Measurements from ENCODE around the gene ABCC1.

ABCC1 gene

DNA sequence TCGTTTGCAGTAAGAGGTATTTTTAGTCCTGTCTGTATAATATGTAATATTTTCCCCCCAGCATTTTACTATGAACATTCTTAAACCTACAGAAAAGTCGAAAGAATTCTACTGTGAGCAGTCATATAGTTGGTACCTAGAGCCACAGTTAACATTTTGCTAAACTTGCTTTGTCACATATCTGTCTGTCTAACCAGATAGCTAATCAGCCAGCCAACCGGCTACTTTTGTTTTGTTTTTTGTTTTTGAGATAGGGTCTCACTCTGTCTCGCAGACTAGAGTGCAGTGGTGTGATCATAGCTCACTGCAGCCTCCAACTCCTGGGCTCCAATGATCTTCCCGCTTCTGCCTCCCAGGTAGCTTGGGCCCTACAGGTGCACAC lies 73.3 kb downstream of the ABCC1 start:
- DNase-seq (ENCODE audit: low spot score): no peak
- TF ChIP-seq, protein P1, sequence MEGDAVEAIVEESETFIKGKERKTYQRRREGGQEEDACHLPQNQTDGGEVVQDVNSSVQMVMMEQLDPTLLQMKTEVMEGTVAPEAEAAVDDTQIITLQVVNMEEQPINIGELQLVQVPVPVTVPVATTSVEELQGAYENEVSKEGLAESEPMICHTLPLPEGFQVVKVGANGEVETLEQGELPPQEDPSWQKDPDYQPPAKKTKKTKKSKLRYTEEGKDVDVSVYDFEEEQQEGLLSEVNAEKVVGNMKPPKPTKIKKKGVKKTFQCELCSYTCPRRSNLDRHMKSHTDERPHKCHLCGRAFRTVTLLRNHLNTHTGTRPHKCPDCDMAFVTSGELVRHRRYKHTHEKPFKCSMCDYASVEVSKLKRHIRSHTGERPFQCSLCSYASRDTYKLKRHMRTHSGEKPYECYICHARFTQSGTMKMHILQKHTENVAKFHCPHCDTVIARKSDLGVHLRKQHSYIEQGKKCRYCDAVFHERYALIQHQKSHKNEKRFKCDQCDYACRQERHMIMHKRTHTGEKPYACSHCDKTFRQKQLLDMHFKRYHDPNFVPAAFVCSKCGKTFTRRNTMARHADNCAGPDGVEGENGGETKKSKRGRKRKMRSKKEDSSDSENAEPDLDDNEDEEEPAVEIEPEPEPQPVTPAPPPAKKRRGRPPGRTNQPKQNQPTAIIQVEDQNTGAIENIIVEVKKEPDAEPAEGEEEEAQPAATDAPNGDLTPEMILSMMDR (IDR thresholded peaks at IDR 0.05; ENCODE audit: extremely low read depth, missing control alignments): no peak

DNA sequence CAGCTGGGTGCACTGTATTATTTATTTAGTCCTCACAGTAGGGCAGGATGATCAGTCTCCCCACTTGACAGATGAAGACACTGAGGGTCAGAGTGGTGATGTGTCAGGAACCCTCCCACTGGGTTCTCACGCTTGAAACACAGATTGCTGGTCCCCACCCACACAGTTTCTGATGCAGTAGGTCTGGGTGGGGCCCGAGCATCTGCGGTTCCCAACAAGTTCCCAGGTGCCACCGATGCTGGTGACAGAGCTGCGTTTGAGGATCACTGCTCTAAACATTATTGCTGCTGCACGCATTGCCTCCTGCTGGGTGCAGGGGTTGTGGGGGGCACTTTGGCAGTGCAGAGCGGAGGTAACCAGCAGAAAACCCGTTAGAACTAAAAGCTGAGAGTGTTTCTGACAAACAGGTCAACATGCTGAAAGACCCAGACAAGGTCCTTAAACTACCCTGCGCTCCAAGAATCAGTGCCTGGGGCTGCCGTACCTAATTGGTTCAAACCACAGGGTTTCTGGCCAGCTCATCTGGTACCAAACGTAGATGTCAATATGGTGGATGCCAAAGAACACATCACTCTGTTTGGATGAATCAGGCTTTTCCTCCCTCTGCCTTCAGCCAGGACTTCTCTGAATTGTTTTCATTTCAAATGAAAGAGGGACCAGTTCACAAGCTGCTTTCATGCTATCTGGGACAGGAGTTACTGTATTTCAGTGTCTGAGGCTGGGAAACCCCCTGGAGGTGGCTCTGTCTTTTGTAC lies 76.0 kb downstream of the ABCC1 start:
- DNase-seq (ENCODE audit: low spot score): peak; percentile 77
- TF ChIP-seq, protein P1 (IDR thresholded peaks at IDR 0.05; ENCODE audit: extremely low read depth, missing control alignments): no peak

DNA sequence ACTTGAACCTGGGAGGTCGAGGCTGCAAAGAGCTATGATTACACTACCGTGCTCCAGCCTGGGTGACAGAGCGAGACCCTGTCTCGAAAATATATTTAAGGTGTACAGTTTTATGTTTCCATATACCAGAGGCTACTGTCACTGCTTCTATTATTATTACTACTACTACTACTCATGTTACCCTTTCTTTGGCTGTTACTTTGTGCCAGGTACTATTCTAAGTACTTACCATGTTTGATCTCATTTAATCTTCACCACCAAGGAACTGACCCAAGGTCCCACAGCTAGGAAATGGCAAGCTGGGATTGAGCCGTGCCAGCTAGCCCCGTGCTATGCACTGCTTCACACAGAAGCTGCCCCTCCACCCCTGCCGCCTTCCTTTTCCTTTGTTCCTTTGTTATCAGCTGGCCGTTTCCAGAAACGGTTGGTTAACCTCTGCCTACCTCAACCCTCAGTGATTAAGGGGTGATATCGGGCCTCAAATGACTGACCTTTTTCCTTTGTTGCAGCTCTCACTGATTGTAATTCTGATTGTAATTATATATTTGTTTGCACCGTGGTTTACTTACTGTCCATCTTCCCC lies 78.4 kb downstream of the ABCC1 start:
- DNase-seq (ENCODE audit: low spot score): no peak
- TF ChIP-seq, protein P1 (IDR thresholded peaks at IDR 0.05; ENCODE audit: extremely low read depth, missing control alignments): no peak

DNA sequence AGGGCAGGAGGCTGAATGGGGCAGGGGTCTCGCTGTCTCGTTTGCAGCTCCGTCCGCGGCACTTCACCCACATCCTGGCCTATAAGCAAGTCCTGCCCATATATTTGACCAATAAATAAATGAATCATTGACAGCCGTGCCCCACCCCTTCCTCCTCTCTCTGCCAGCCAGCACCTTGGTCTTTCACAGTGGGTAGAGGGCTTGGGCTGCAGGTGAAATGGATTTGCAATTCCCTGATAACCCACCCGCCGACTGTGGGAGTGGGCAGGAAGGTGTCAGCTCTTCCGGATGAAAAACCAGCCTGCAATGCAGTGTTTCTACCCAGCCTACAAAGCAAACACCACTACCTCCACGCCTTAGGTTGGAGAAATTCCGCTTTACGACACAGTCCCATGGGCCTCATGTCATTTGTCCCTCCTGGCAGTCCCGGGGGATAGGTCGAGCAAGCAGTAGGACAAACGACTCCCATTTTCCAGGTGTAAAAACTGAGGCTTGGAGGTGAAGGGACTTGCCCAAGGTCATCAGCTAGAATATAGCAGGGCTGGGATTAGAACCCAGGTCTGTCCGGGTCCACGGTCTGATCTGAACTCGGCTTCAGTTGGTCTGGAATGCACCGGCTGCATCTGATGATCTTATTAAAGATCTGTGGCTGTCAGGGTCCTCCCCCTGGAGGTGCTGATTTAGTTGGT lies 79.0 kb downstream of the ABCC1 start:
- TF ChIP-seq, protein P1 (IDR thresholded peaks at IDR 0.05; ENCODE audit: extremely low read depth, missing control alignments): no peak
- DNase-seq (ENCODE audit: low spot score): no peak

DNA sequence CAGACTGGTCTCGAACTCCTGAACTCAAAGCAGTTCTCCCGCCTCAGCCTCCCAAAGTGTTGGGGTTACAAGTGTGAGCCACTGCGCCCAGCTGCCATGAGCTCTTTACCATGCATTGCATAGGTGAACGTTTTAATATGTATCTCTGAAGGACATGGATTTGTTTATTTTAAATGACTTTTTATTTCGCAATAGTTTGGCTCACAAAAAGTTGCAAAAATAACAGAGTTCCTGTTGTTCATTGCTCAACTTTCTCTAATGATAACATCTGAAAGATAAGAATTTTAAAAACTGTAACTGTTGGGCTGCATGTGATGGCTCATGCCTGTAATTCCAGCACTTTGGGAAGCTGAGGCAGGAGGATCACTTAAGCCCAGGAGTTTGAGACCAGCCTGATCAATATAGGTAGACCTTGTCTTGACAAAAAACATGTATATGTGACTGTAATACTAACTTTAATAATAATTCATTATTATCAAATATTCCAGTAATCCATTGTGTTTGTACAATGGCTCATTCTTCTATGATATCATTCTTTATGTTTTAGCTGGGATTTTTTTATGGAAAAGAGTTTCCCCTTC lies 80.1 kb downstream of the ABCC1 start:
- TF ChIP-seq, protein P1 (IDR thresholded peaks at IDR 0.05; ENCODE audit: extremely low read depth, missing control alignments): no peak
- DNase-seq (ENCODE audit: low spot score): no peak

DNA sequence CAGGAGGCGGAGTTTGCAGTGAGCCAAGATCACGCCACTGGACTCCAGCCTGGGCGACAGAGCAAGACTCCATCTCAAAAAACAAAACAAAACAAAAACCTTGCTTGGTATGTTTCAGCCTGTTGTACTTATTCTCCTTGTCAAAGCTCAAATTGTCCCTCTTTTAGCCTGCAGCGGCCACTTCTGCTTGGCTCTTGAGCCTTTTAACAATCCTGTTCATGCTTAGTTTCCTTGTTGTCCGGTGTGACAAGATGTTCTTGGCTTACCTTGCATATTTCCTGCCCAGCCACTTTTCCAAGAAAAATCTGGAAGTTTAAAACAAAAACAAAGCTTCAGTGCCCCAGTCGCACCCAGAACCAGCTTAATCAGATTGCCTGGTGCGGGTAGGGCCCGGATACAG lies 81.0 kb downstream of the ABCC1 start:
- TF ChIP-seq, protein P1 (IDR thresholded peaks at IDR 0.05; ENCODE audit: extremely low read depth, missing control alignments): no peak
- DNase-seq (ENCODE audit: low spot score): no peak

DNA sequence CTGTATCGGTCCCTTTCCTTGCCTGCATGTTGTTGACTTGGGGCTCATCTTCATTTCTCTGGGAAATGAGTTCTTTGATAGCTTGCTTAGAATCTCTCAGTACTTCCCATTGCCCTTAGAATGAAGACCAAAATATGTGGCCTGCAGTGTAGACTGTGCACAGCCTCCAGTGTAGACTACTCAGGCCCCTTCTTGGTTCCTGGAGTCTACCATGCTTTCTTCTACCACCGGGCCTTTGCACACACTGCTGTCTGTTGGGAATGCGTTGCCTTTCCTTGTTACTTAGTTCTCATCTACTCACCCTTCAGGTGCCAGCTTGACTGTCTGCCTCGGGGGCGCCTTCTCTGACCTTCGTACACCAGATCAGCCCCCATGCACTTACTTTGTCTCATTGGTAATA lies 82.0 kb downstream of the ABCC1 start:
- no peak for DNase-seq (ENCODE audit: low spot score)
- TF ChIP-seq, protein P1 (IDR thresholded peaks at IDR 0.05; ENCODE audit: extremely low read depth, missing control alignments): no peak
